Uterus (tissue), 2 donors: Measurements from ENCODE around the gene RPL10A.

Experiments
- POLR2A ChIP-seq, 2 donors: fragments of 450-650 bp; IDR thresholded peaks; one replicate each; pipeline ENCODE4 v1.6.1; 2016; ENCODE audit warnings: antibody characterized with exemption in 2 of 2, mild to moderate bottlenecking in 1 of 2, moderate library complexity in 1 of 2
- TF ChIP-seq, protein P1 (sequence below), 4 experiments: fragments of 200-600 bp in 2 of 4; fragments of 450-650 bp in 2 of 4; sonication (generic) in 2 of 4; IDR thresholded peaks; one replicate each; pipeline ENCODE4 v1.5.1; 2016 to 2019; ENCODE audit warnings: antibody characterized with exemption in 4 of 4, mild to moderate bottlenecking in 2 of 4, moderate library complexity in 1 of 4

- TF ChIP-seq, protein P1, sequence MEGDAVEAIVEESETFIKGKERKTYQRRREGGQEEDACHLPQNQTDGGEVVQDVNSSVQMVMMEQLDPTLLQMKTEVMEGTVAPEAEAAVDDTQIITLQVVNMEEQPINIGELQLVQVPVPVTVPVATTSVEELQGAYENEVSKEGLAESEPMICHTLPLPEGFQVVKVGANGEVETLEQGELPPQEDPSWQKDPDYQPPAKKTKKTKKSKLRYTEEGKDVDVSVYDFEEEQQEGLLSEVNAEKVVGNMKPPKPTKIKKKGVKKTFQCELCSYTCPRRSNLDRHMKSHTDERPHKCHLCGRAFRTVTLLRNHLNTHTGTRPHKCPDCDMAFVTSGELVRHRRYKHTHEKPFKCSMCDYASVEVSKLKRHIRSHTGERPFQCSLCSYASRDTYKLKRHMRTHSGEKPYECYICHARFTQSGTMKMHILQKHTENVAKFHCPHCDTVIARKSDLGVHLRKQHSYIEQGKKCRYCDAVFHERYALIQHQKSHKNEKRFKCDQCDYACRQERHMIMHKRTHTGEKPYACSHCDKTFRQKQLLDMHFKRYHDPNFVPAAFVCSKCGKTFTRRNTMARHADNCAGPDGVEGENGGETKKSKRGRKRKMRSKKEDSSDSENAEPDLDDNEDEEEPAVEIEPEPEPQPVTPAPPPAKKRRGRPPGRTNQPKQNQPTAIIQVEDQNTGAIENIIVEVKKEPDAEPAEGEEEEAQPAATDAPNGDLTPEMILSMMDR (IDR thresholded peaks at IDR 0.05), result no peak
- TF ChIP-seq POLR2A (IDR thresholded peaks at IDR 0.05), result no peak
These were observed 42.8 kb downstream of the RPL10A start for GRCh38 chr6:35510916-35511561.
